Pericardium fibroblast (primary cell): Measurements from ENCODE around the gene SLC13A2. TPM values are rescaled to one million over a fixed set of nuclear protein-coding genes. Genes with fewer than 3 reads are reported as not detected.

Source experiments
- total RNA-seq: library from RNA; depleted of rRNA; stranded (reverse); fragments of >200 nt; gene quantifications from 2 replicates; pipeline ENCODE4 v1.2.3, GENCODE V29; 2015

Gene SLC13A2, protein sequence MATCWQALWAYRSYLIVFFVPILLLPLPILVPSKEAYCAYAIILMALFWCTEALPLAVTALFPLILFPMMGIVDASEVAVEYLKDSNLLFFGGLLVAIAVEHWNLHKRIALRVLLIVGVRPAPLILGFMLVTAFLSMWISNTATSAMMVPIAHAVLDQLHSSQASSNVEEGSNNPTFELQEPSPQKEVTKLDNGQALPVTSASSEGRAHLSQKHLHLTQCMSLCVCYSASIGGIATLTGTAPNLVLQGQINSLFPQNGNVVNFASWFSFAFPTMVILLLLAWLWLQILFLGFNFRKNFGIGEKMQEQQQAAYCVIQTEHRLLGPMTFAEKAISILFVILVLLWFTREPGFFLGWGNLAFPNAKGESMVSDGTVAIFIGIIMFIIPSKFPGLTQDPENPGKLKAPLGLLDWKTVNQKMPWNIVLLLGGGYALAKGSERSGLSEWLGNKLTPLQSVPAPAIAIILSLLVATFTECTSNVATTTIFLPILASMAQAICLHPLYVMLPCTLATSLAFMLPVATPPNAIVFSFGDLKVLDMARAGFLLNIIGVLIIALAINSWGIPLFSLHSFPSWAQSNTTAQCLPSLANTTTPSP
- not detected in 2 replicates for total RNA-seq

DNA sequence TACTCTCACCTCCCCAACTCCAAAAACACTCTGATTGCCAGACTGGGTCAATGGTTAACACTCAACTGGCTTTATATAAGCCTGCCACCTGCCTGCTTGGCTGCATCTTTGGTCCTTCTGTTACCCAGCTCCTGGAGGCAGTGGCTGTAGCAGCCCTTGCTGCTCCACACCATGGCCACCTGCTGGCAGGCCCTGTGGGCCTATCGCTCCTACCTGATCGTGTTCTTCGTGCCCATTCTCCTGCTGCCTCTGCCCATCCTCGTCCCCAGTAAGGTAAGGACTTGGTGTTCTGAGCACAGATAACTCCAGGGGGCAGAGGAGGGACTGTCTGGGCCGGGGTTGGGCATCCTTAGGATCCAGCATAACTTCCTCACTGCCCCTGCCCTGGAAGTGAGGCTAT lies at the start of gene SLC13A2:
SLC13A2 (plus strand) TSS at position 103 of the 400 bp plus-strand sequence; CDS start at position 172, 69 bp downstream.

DNA sequence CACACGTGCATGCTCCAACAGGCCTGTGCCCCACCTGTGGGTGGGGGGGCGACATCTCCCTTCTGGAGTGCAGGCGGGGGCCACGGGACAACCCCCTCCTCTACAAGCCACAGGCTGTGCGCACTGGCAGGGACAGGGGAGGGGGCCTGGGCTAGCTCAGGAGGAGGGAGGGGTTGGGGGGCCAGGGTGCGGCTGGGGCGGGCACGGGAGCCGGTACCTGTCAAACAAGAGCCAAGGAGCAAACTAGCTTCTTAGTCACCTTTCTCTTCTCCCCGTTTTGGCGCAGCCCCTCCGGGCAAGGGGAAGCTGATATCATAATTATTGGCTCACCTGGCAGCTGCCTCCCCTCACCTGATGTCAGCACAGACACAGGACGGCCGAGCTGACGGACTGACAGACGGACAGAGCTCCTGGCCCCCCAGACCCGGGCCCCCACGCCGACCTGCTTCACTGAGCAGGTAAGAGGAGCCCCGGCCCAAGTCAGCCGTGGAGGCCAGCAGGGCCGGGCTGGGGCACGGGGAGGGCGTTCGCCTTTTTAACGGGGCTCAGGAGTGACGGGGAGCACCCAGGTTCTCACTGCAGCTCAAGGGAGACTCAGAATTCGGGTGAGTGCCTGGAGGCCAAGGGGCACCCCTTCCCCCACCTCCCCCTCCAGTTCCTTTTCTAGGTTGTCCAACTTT lies 32.7 kb downstream of the SLC13A2 start, which contains the start of gene FOXN1:
FOXN1 (plus strand) TSS at position 363 of the 680 bp plus-strand sequence. CDS start 17,622 bp downstream, outside the sequence.

Other genes with a start within 250 kb of the SLC13A2 start
- gene TMEM97, start 154.4 kb upstream of the SLC13A2 start, total RNA-seq = 21.5 and 22.5 TPM in 2 replicates
- gene IFT20, start 138.2 kb upstream of the SLC13A2 start, total RNA-seq = 46.5 and 65.3 TPM in 2 replicates
- 26.9 and 42.0 TPM in 2 replicates for gene TNFAIP1, start 137.9 kb upstream of the SLC13A2 start, total RNA-seq
- gene POLDIP2, start 116.1 kb upstream of the SLC13A2 start, total RNA-seq = 70.8 and 80.8 TPM in 2 replicates
- not detected in 2 replicates for gene SEBOX, start 108.4 kb upstream of the SLC13A2 start, total RNA-seq
- gene VTN, start 103.3 kb upstream of the SLC13A2 start, total RNA-seq = 17.4 and 23.3 TPM in 2 replicates
- 12.9 and 15.6 TPM in 2 replicates for gene SARM1, start 102.0 kb upstream of the SLC13A2 start, total RNA-seq
- 2.3 and 3.7 TPM in 2 replicates for gene SLC46A1, start 67.4 kb upstream of the SLC13A2 start, total RNA-seq
- 0.12 TPM in 1 of 2 replicates, not detected in the other for gene FOXN1, start 32.7 kb downstream of the SLC13A2 start, total RNA-seq
- gene UNC119, start 79.0 kb downstream of the SLC13A2 start, total RNA-seq = 36.6 and 39.7 TPM in 2 replicates
- gene PIGS, start 97.9 kb downstream of the SLC13A2 start, total RNA-seq = 56.1 and 82.5 TPM in 2 replicates
- gene ALDOC, start 103.3 kb downstream of the SLC13A2 start, total RNA-seq = 69.6 and 136 TPM in 2 replicates
- gene SPAG5, start 125.4 kb downstream of the SLC13A2 start, total RNA-seq = 2.7 and 3.7 TPM in 2 replicates
- gene RSKR, start 140.5 kb downstream of the SLC13A2 start, total RNA-seq = 1.3 and 8.6 TPM in 2 replicates
- 73.8 and 81.3 TPM in 2 replicates for gene BLTP2, start 171.5 kb downstream of the SLC13A2 start, total RNA-seq
- 41.2 and 63.9 TPM in 2 replicates for gene SDF2, start 188.3 kb downstream of the SLC13A2 start, total RNA-seq
- gene SUPT6H, start 188.6 kb downstream of the SLC13A2 start, total RNA-seq = 29.5 and 30.7 TPM in 2 replicates
- 2.0 TPM in 1 of 2 replicates, not detected in the other for gene PROCA1, start 238.2 kb downstream of the SLC13A2 start, total RNA-seq
- gene RAB34, start 244.2 kb downstream of the SLC13A2 start, total RNA-seq = 273 and 356 TPM in 2 replicates
- 831 and 1,309 TPM in 2 replicates for gene RPL23A, start 246.3 kb downstream of the SLC13A2 start, total RNA-seq